ENCODE data around the gene CNOT2.

Gene CNOT2

DNA sequence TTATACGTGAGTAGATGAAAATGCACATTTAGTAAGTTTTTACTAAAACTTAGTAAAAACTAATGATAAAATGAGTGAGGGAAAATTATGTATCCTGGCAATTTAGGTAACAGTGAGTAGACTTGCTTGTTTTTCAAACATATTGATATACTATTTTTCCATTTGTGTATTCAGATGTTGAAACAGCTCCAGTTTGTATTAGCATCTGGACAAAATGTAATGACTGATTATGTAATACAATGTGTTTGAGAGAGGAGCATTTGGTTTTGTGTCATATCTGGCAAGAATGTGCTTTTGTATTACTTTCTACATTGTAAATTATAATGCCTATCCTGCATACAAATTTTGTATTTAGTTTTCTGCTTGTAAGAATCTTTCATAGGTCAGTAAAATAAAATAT is 5.6 kb downstream of the CNOT2 start:
- DNase-seq (ENCODE audit: low read depth) = peak; percentile 58
- H3K4me3 ChIP-seq (ENCODE audit: low read length) = no peak overlapping the region
- TF ChIP-seq, protein P1, sequence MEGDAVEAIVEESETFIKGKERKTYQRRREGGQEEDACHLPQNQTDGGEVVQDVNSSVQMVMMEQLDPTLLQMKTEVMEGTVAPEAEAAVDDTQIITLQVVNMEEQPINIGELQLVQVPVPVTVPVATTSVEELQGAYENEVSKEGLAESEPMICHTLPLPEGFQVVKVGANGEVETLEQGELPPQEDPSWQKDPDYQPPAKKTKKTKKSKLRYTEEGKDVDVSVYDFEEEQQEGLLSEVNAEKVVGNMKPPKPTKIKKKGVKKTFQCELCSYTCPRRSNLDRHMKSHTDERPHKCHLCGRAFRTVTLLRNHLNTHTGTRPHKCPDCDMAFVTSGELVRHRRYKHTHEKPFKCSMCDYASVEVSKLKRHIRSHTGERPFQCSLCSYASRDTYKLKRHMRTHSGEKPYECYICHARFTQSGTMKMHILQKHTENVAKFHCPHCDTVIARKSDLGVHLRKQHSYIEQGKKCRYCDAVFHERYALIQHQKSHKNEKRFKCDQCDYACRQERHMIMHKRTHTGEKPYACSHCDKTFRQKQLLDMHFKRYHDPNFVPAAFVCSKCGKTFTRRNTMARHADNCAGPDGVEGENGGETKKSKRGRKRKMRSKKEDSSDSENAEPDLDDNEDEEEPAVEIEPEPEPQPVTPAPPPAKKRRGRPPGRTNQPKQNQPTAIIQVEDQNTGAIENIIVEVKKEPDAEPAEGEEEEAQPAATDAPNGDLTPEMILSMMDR (conservative IDR thresholded peaks at IDR 0.05; ENCODE audit: low read length) = no peak

- no peak overlapping the region for H3K4me3 ChIP-seq (ENCODE audit: low read length)
- DNase-seq (ENCODE audit: low read depth) = no peak
- TF ChIP-seq, protein P1 (conservative IDR thresholded peaks at IDR 0.05; ENCODE audit: low read length) = no peak
These were observed 6.7 kb downstream of the CNOT2 start for GRCh38 chr12:70249903-70250302.

- TF ChIP-seq, protein P1 (conservative IDR thresholded peaks at IDR 0.05; ENCODE audit: low read length) = no peak
- no peak overlapping the region for H3K4me3 ChIP-seq (ENCODE audit: low read length)
- DNase-seq (ENCODE audit: low read depth) = no peak
These were observed 8.0 kb downstream of the CNOT2 start for GRCh38 chr12:70251226-70251625.

DNA sequence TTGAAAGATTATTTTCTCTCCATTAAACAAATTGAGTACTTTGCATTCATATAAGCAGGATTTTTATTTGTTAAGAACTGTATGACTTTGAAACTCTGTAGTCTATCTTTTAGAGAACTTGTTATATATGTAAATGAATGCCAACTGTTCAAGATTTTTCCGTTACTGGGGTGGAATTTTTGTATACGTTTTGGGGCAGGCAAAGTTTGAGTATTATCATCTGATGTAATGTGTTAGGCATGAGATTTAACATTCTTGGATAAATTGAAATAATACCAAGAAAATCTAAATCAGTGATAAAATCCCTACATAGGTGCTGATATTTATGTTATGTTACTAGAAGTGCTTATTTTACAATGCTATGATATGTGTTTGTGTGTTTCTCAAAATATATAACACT is 8.4 kb downstream of the CNOT2 start:
- DNase-seq (ENCODE audit: low read depth) = no peak
- no peak overlapping the region for H3K4me3 ChIP-seq (ENCODE audit: low read length)
- TF ChIP-seq, protein P1 (conservative IDR thresholded peaks at IDR 0.05; ENCODE audit: low read length) = no peak

GRCh38 chr12:70252832-70253231 is 9.6 kb downstream of the CNOT2 start:
- DNase-seq (ENCODE audit: low read depth) = no peak
- TF ChIP-seq, protein P1 (conservative IDR thresholded peaks at IDR 0.05; ENCODE audit: low read length) = no peak
- no peak overlapping the region for H3K4me3 ChIP-seq (ENCODE audit: low read length)

DNA sequence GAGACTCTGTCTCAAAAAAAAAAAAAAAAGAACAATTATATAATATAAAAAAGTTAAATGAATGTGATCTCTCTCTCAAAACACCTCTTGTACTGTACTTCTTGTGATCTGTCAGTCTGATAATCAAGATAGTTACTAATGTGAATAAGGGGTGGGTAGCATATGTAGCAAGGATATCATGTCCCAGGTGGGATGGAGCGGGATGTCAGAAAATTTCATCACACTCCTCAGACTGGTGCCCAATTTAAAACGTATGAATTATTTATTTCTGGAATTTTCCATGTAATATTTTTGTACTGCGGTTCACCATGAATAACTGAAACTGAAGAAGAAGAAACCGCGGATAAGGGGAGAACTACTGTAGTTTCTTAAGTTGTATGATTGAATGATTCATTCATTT is 11.0 kb downstream of the CNOT2 start:
- H3K4me3 ChIP-seq (ENCODE audit: low read length) = no peak overlapping the region
- DNase-seq (ENCODE audit: low read depth) = no peak
- TF ChIP-seq, protein P1 (conservative IDR thresholded peaks at IDR 0.05; ENCODE audit: low read length) = no peak

DNA sequence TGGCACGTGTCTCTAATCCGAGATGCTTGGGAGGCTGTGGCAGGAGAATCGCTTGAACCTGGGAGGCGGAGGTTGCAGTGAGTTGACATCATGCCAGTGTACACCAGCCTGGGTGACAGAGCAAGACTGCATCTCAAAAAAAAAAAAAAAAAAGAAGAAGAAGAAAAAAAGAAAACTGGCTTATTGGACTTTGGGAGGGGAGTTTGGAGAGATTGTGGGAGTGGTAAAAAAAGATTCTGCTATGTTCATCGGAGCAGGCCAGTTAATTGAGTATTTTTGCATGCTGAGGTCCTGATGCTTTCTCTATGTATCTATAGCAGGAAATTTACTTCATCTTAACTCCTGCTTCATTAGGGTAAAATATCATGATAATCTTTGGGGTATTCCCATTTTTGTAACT is 11.6 kb downstream of the CNOT2 start:
- H3K4me3 ChIP-seq (ENCODE audit: low read length) = no peak overlapping the region
- DNase-seq (ENCODE audit: low read depth) = no peak
- TF ChIP-seq, protein P1 (conservative IDR thresholded peaks at IDR 0.05; ENCODE audit: low read length) = no peak

Measured in AG10803 (cell line).